Fibroblast of villous mesenchyme (primary cell): Measurements from ENCODE around the gene ILK. TPM values are rescaled to one million over a fixed set of nuclear protein-coding genes. Genes with fewer than 3 reads are reported as not detected.
A peak's percentile ranks its signal among the peaks of the same experiment; 100 is the strongest.

Experiments
- DNase-seq: peaks from one replicate; pipeline ENCODE4 v3.0.0-alpha.2; 2010; ENCODE audit warnings: low read depth
- H3K4me3 ChIP-seq: 2 replicates; pipeline ENCODE4 v1.5.1; 2011; ENCODE audit warnings: low read depth, mild to moderate bottlenecking, low read length
- CTCF ChIP-seq: IDR thresholded peaks from 2 replicates; pipeline ENCODE4 v1.5.1; 2012; ENCODE audit warnings: low read depth, mild to moderate bottlenecking, low read length; ENCODE audit not compliant: insufficient read depth
- total RNA-seq: library from RNA; depleted of rRNA; stranded (reverse); fragments of >200 nt; gene quantifications from 2 replicates; pipeline ENCODE4 v1.2.3, GENCODE V29; 2012

ILK gene
- total RNA-seq, 1 donor: 323 TPM

- TF ChIP-seq CTCF: no peak
- no peak overlapping the region for H3K4me3 ChIP-seq
- DNase-seq: no peak
Observed at GRCh38 chr11:6566704-6567370, 36.7 kb upstream of the ILK start.

- H3K4me3 ChIP-seq: no peak overlapping the region
- DNase-seq: no peak
- TF ChIP-seq CTCF: no peak
Observed at GRCh38 chr11:6567371-6567745, 36.2 kb upstream of the ILK start.

GRCh38 chr11:6568191-6568918, 35.2 kb upstream of the ILK start:
- H3K4me3 ChIP-seq: no peak overlapping the region
- TF ChIP-seq CTCF: no peak
- peak; percentile 57 for DNase-seq

- H3K4me3 ChIP-seq: no peak overlapping the region
- TF ChIP-seq CTCF: no peak
- DNase-seq: no peak
Observed at GRCh38 chr11:6569706-6570105, 33.9 kb upstream of the ILK start.

GRCh38 chr11:6570691-6571427, 32.7 kb upstream of the ILK start:
- no peak for TF ChIP-seq CTCF
- no peak for DNase-seq
- no peak overlapping the region for H3K4me3 ChIP-seq

GRCh38 chr11:6571434-6572008, 32.1 kb upstream of the ILK start:
- no peak overlapping the region for H3K4me3 ChIP-seq
- no peak for TF ChIP-seq CTCF
- no peak for DNase-seq
